CD1c-positive myeloid dendritic cell (primary cell): ENCODE measurements around the gene PPP2R5E.

Source experiments
- DNase-seq: peaks from one replicate; pipeline ENCODE4 v3.0.0-alpha.2; 2016; ENCODE audit errors: extremely low spot score

The PPP2R5E gene

DNA sequence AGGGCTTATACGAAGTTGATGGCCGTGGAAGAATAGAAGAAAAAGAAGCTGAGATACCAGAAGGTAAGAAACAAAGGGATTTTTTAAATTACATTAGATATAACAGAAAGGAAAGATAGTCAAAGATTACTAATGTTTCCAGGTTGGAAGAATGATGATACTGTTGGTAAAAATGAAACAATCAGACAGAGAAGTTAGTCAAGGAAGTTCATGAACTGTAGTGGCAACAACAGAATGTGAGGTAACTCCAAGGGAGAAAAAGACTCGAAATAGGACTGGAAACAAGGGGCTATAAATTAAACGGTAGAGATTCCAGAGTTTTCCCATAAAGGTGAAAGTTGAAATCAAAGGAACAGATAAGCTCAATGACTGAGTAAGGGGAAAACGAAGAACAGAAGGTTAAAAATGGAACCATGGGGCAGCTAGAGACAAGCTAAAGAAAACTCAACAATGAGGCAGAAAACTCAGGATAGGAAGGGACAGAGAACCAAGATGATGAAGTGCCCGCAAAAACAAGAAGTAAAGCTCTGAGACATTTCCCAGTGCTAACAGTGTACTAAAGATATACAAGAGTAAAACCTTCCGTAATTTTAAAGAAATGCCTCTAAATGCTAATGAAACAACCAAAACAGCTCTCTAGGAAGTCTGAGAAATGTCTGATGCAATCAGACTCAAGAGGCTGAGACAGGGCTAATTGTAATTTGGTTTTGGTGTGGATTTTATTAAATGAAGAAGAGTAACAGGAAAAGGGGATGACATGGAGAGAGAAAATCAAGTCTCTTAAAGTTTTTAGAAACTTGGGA, 70.0 kb downstream of the PPP2R5E start:
- peak; percentile 42 for DNase-seq

DNA sequence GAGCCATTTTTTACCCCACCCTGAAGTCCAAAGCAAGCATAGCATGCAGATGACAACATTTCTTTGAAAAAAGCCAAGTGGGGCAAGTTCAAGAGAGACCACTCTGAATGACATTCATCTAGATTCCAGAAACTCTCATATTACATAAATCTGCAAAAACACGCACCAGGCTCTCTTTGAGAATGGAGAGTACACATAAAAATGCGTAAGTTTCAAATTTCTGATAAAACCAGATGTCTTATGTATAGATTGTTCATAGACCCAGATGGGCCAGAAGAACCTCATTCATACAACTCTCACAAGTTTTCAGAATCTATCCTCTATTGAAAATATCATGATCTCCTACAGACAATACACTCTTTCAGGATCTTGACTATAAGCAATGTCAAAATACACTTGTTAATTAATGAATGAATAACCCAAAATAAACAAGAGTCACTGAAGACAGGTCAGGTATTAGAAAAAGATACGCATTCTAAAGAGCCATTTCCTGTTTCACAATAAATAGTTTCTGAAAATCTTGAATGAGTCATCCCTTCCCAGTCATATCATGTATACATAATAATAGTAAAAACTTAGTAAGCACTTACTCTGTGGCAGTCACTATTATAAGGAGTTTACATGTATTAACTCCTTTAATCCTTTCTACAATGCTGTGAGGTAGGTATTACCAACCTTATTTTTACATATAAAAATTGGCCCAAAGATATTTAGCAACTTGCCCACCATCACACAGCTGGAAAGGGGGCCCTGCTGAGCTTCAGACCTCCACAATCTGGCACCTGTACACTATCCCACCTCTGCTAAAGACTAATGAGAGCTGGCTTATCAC, 72.0 kb downstream of the PPP2R5E start:
- DNase-seq: peak; percentile 64

DNA sequence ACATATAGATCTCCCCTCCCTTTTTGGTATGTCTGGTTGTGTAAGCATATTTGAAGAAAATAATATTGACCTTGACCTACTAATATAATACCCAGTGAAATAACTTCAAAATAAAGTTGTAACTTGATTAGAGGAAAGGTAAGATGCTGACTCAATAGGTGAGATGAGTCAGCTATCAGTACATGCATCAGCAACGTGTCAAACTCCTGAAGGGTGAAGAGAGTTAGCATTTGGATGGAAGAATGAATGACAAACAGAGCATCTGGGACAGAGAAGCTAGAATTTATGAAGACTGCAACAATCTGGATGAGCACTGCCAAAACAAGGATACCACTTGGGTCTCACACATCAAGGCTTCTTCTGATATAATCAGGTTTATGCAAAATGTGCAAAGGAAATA, 74.9 kb downstream of the PPP2R5E start:
- DNase-seq: no peak

GRCh38 chr14:63467440-63468072, 75.6 kb downstream of the PPP2R5E start:
- no peak for DNase-seq

DNA sequence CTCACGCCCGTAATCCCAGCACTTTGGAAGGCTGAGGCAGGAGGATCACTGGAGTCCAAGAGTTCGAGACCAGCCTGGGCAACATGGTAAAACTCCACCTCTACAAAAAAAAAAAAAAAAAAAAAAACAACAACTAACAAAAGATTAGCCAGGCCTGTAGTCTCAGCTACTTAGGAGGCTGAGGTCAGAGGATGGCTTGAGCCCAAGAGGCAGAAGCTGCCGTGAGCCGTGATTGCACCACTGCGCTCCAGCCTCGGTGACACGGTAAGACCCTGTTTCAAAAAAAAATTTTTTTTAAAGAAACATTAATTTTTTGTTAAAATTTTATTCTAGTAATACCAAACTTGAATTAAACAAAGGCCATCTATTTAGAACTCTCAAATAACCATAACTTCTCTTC, 77.8 kb downstream of the PPP2R5E start:
- DNase-seq: no peak

- DNase-seq: no peak
Measured at GRCh38 chr14:63460680-63461369, 82.4 kb downstream of the PPP2R5E start.

DNA sequence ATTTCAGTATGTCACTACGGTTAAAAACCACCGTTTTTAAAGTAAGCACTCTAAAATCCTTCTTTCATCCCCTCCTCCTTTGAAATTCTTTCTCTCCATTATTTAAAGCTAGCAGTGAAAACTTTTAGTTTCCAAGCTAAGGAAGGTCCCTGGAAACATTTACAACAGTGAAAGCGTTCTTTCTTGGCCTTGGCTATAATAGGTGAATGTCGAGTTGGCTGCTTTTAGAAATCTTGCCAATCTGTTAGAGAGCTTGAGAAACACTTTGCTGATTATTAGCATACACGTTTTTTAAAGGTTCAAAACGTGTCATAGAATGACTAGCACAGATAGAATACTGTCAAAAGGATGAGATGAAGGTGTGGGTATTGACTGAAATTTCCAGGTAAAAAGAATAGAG, 83.4 kb downstream of the PPP2R5E start:
- DNase-seq: no peak

- no peak for DNase-seq
Measured at GRCh38 chr14:63457498-63457897, 85.7 kb downstream of the PPP2R5E start.

DNA sequence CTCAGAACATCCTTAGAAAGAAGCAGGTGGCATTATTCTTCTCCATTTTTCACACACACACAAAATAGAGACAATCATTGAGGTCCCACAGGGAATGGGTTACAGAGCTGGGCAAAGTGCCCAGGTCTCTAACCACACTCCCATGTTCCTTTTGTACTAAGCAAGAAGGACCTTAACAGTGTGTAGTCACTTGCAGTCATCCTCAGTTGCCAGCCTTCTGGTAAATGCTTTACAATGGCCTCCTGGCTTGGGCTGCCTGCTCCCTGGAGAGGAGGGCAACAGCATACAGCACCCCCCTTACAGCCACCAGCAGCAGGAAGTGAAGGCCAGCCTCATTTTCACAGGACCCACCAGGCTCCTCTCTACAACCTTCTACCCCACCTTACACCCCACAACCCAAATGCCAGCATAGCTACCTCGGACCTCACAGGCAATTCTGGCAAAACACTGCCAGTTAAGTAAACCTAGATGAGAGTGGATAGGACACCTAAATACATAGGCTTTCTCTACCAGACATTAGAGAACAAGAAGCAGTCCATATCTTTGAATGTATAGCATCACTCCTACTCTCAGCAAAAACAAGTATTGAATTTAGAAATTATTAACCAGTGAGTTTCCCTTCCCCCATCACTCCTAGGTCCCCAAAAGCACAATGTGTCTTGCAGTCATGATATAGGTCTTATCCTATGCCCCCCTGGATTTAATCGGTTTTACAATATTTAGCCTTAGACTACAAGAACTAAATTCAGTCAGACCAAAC, 88.1 kb downstream of the PPP2R5E start:
- no peak for DNase-seq

GRCh38 chr14:63454436-63454835, 88.7 kb downstream of the PPP2R5E start:
- no peak for DNase-seq

DNA sequence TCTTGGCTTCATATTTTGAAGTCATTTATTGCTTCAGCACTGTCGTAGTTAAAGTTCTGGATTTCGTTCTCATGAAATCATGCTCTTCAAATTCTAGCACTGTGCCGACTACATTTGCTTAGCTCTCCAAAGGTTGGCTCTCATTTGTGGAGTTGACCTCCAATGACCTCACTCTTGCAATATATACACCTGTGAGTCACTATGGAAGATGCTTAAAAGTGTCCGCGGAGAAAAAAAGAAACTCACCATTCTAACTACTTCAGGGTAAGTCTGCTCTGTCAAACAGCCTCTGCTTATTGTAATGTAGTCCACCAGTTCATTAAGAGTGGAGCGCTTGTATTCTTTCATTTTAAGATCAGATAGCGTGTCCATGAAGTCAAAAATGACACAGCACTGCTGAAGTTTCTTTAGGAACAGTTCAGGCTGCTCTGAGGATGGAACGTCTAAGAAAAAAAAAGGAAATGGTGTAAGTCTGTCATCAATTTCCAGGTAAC, 89.7 kb downstream of the PPP2R5E start:
- no peak for DNase-seq

DNA sequence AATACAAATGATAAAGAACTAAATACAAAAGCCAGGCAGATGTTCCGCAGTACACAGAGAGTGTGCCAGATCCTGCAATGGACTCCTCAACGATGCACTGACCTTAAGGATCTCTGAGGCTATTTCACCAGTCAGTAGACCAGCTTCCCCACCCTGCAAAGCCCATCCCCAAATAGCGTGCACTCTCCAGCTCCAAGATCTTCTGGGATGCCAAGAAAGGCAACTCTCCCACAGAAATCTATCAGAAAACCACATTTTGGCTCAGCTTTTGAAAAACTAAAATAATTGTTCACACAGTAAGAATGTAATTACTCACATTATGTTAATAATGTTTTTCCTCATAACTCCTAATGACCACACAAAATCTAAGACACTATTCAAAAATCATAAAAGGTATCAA, 90.4 kb downstream of the PPP2R5E start:
- no peak for DNase-seq

DNA sequence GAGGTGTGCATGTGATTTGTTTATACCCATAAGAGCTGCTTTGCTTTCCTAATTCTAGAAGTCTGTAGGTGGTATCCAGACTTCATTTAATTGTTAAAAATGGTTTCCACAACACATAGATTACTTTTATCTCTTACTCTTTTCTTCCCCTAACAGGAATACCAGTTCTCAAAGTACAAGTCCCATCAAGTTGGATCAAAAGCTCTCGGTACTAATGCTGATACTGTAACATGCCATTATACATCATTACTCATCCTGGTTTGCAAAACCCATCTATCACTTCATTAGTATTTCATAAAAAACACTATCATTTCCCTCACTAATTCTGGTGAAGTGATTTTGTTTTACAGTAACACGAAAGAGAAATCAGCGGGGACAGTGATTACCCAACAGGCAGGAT, 94.3 kb downstream of the PPP2R5E start:
- DNase-seq: no peak

DNA sequence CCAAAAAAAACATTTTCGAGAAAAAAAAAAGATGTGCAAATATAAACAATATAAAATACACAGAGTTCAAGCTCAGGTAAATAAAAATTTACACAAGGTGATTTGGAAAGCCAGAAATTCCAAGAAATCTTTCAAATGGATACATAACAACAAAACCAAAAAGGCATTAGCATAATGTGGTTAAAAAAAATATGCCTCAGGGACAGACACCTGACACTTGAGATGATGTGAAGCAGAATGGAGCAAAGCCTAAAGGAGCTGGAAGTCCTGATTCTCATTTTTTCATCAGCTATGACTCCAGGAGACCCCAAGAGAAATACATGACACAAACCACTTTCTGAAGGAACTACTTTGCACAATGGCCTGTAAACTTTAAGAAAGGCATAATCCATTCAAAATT, 98.6 kb downstream of the PPP2R5E start:
- no peak for DNase-seq

DNA sequence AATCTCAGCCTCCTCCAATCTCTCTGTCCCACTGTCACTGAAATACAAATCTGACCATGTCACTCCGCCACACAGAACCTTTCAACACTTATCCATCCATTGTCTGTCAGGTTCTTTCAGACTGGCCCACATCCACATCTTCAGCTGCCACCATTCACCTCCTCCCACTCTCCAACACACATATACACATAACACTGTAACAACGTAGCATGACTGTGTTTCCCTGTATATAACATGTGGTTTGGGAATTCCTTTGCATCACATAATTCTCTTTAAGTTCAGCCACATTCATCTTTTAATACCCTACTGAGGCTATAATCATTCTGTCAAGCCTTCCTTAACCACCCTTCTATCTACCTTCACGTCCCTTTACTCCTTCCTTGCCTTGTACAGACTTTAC, 99.2 kb downstream of the PPP2R5E start:
- DNase-seq: no peak

DNA sequence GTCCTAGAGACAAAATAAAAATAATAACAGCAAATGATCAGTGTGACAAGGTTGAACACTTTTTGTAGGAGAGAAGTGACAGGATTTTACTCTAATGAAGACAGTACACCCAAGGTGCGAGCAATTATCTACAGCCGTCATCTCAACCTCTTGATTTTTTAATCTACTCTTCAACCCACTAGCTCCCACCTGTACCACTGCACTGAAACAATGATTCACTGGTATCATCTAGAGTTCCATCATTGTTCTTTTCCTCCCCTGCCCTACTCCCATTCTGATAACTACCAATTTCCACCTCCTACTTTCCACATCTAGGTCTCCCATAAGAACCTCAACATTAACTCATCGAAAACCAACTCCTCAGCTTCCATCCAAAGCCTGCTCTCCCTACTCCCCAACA, 99.8 kb downstream of the PPP2R5E start:
- no peak for DNase-seq

GRCh38 chr14:63438065-63438757, 105.0 kb downstream of the PPP2R5E start:
- no peak for DNase-seq

- peak; percentile 7 for DNase-seq
Measured at GRCh38 chr14:63436286-63437098, 106.7 kb downstream of the PPP2R5E start.

- no peak for DNase-seq
Measured at GRCh38 chr14:63435838-63436237, 107.3 kb downstream of the PPP2R5E start.

DNA sequence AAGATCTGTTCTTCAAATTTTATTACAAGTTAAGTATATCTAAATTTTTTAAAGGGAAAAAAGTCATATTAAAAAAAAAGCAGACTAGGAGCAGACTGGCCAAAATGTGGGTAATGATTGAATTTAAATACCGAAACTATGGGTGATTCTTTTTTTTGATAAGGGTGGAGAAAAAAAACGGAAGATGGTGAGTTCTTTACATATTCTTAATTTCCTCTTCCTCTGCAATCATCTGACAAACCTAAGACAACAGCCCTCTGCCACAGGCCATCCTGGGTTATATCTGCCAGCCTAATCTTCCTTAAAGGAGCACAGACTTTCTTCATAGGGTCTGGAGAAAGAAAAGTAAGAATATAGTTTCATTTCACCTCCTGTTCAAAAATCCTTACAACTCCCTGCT, 108.0 kb downstream of the PPP2R5E start:
- no peak for DNase-seq
